Activated CD4-positive, alpha-beta T cell treated with anti-CD3 and anti-CD28 coated beads, Interleukin-2, amount 10 ng/mL, durations not matched to agents 24 days and 14 days (primary cell): ENCODE results near the gene CCDC88A. TPM values are rescaled to one million over a fixed set of nuclear protein-coding genes. Genes with fewer than 3 reads are reported as not detected.

Experiments
- DNase-seq: peaks from one replicate; pipeline ENCODE4 v3.0.0; 2022
- H3K27ac Mint-ChIP-seq: one replicate; pipeline ENCODE4 v1.8.0; 2022; ENCODE audit warnings: mild to moderate bottlenecking, mixed read lengths
- H3K27me3 Mint-ChIP-seq: one replicate; pipeline ENCODE4 v1.8.0; 2022; ENCODE audit warnings: mixed read lengths
- H3K36me3 Mint-ChIP-seq: one replicate; pipeline ENCODE4 v1.8.0; 2022; ENCODE audit warnings: low read depth, mild to moderate bottlenecking, mixed read lengths
- H3K4me1 Mint-ChIP-seq: one replicate; pipeline ENCODE4 v1.8.0; 2021; ENCODE audit warnings: mixed read lengths
- H3K4me3 Mint-ChIP-seq: one replicate; pipeline ENCODE4 v1.8.0; 2022; ENCODE audit warnings: mild to moderate bottlenecking, moderate library complexity, mixed read lengths
- H3K9me3 Mint-ChIP-seq: one replicate; pipeline ENCODE4 v1.8.0; 2021; ENCODE audit warnings: mixed read lengths
- intact Hi-C: fragments of 100-400 bp; cut with micrococcal nuclease; formaldehyde crosslinking; loops from one replicate; pipeline ENCODE4 v1.15.1; 2023
- total RNA-seq: library from RNA; stranded (reverse); gene quantifications from 2 replicates; pipeline ENCODE4 v1.2.3, GENCODE V29; 2022

CCDC88A gene
- total RNA-seq, 1 donor from 2014 or later, result 9.5 TPM

GRCh38 chr2:55418072-55418471 lies 1.6 kb downstream of the CCDC88A start:
- no peak for DNase-seq
- H3K27ac Mint-ChIP-seq, result no peak overlapping the region
- intact Hi-C loops, result loop anchor here (5.0 kb wide), 1 partner anchor 274 kb away; the partner anchor contains the start of gene PNPT1
- no peaks in the 10 kb centered on the region for H3K36me3 Mint-ChIP-seq
- peaks cover 30% of the 10 kb centered on the region for H3K27me3 Mint-ChIP-seq
- H3K4me3 Mint-ChIP-seq, result peak overlapping the region; percentile 6
- H3K9me3 Mint-ChIP-seq, result no peaks in the 10 kb centered on the region
- H3K4me1 Mint-ChIP-seq, result peaks cover 17% of the 10 kb centered on the region

GRCh38 chr2:55416786-55417568 lies 2.7 kb downstream of the CCDC88A start:
- no peaks in the 10 kb centered on the region for H3K36me3 Mint-ChIP-seq
- peaks cover 20% of the 10 kb centered on the region for H3K27me3 Mint-ChIP-seq
- no peak overlapping the region for H3K27ac Mint-ChIP-seq
- peaks cover 17% of the 10 kb centered on the region for H3K4me1 Mint-ChIP-seq
- H3K9me3 Mint-ChIP-seq, result no peaks in the 10 kb centered on the region
- no peak for DNase-seq
- intact Hi-C loops, result loop anchor here (5.0 kb wide), 1 partner anchor 275 kb away; the partner anchor contains the start of gene PNPT1
- H3K4me3 Mint-ChIP-seq, result no peak overlapping the region

GRCh38 chr2:55415300-55415699 lies 4.4 kb downstream of the CCDC88A start:
- no peaks in the 10 kb centered on the region for H3K36me3 Mint-ChIP-seq
- no peak for DNase-seq
- H3K27ac Mint-ChIP-seq, result no peak overlapping the region
- intact Hi-C loops, result loop anchor here (5.0 kb wide), 1 partner anchor 277 kb away; the partner anchor contains the start of gene PNPT1
- H3K9me3 Mint-ChIP-seq, result no peaks in the 10 kb centered on the region
- peaks cover 12% of the 10 kb centered on the region for H3K4me1 Mint-ChIP-seq
- H3K27me3 Mint-ChIP-seq, result peaks cover 18% of the 10 kb centered on the region
- no peak overlapping the region for H3K4me3 Mint-ChIP-seq

GRCh38 chr2:55408918-55409868 lies 10.5 kb downstream of the CCDC88A start:
- Mint-ChIP-seq H3K27ac (no peak overlapping the region), H3K36me3 (no peaks in the 10 kb centered on the region), H3K4me3 (no peak overlapping the region), H3K4me1 (peaks cover 2% of the 10 kb centered on the region), H3K27me3 (no peaks in the 10 kb centered on the region), H3K9me3 (no peaks in the 10 kb centered on the region)
- DNase-seq, result no peak
- intact Hi-C loops, result no loop called here

- Mint-ChIP-seq H3K9me3 (no peaks in the 10 kb centered on the region), H3K4me3 (no peak overlapping the region), H3K4me1 (peaks cover 2% of the 10 kb centered on the region), H3K36me3 (no peaks in the 10 kb centered on the region), H3K27ac (no peak overlapping the region), H3K27me3 (no peaks in the 10 kb centered on the region)
- intact Hi-C loops, result no loop called here
- DNase-seq, result no peak
These were observed 11.4 kb downstream of the CCDC88A start for GRCh38 chr2:55408098-55408882.

GRCh38 chr2:55405116-55405515 lies 14.5 kb downstream of the CCDC88A start:
- intact Hi-C loops, result no loop called here
- Mint-ChIP-seq H3K27me3 (no peaks in the 10 kb centered on the region), H3K27ac (no peak overlapping the region), H3K9me3 (no peaks in the 10 kb centered on the region), H3K4me1 (peaks cover 2% of the 10 kb centered on the region), H3K4me3 (no peak overlapping the region), H3K36me3 (no peaks in the 10 kb centered on the region)
- DNase-seq, result no peak

- no peaks in the 10 kb centered on the region for H3K4me1 Mint-ChIP-seq
These were observed 16.2 kb downstream of the CCDC88A start for GRCh38 chr2:55403256-55403998.

GRCh38 chr2:55401124-55401523 lies 18.5 kb downstream of the CCDC88A start:
- Mint-ChIP-seq H3K4me1 (no peaks in the 10 kb centered on the region), H3K9me3 (no peaks in the 10 kb centered on the region), H3K36me3 (no peaks in the 10 kb centered on the region), H3K27ac (no peak overlapping the region), H3K27me3 (no peaks in the 10 kb centered on the region), H3K4me3 (no peak overlapping the region)
- intact Hi-C loops, result no loop called here
- no peak for DNase-seq

More at GRCh38 chr2:55403256-55403998, 16.2 kb downstream of the CCDC88A start:
- Mint-ChIP-seq H3K4me3 (no peak overlapping the region), H3K36me3 (no peaks in the 10 kb centered on the region), H3K9me3 (no peaks in the 10 kb centered on the region), H3K27ac (no peak overlapping the region), H3K27me3 (no peaks in the 10 kb centered on the region)
- DNase-seq, result no peak
- intact Hi-C loops, result no loop called here

GRCh38 chr2:55400332-55400731 lies 19.3 kb downstream of the CCDC88A start:
- H3K4me3 Mint-ChIP-seq, result no peak overlapping the region
- DNase-seq, result no peak
- H3K27ac Mint-ChIP-seq, result no peak overlapping the region
- no peaks in the 10 kb centered on the region for H3K27me3 Mint-ChIP-seq
- no peaks in the 10 kb centered on the region for H3K36me3 Mint-ChIP-seq
- H3K4me1 Mint-ChIP-seq, result no peaks in the 10 kb centered on the region
- intact Hi-C loops, result no loop called here
- no peaks in the 10 kb centered on the region for H3K9me3 Mint-ChIP-seq

- no peaks in the 10 kb centered on the region for H3K4me1 Mint-ChIP-seq
- no peak for DNase-seq
- H3K27me3 Mint-ChIP-seq, result no peaks in the 10 kb centered on the region
- H3K4me3 Mint-ChIP-seq, result no peak overlapping the region
- intact Hi-C loops, result no loop called here
- H3K36me3 Mint-ChIP-seq, result no peaks in the 10 kb centered on the region
- no peak overlapping the region for H3K27ac Mint-ChIP-seq
- H3K9me3 Mint-ChIP-seq, result no peaks in the 10 kb centered on the region
These were observed 19.8 kb downstream of the CCDC88A start for GRCh38 chr2:55399815-55400214.

GRCh38 chr2:55395724-55396605 lies 23.7 kb downstream of the CCDC88A start:
- H3K9me3 Mint-ChIP-seq, result no peaks in the 10 kb centered on the region
- H3K4me1 Mint-ChIP-seq, result no peaks in the 10 kb centered on the region
- no peak overlapping the region for H3K4me3 Mint-ChIP-seq
- H3K27me3 Mint-ChIP-seq, result no peaks in the 10 kb centered on the region
- intact Hi-C loops, result no loop called here
- DNase-seq, result no peak
- no peaks in the 10 kb centered on the region for H3K36me3 Mint-ChIP-seq
- no peak overlapping the region for H3K27ac Mint-ChIP-seq

- no peak overlapping the region for H3K4me3 Mint-ChIP-seq
- H3K27me3 Mint-ChIP-seq, result no peaks in the 10 kb centered on the region
- H3K36me3 Mint-ChIP-seq, result no peaks in the 10 kb centered on the region
- DNase-seq, result no peak
- H3K27ac Mint-ChIP-seq, result no peak overlapping the region
- intact Hi-C loops, result no loop called here
- H3K9me3 Mint-ChIP-seq, result no peaks in the 10 kb centered on the region
- no peaks in the 10 kb centered on the region for H3K4me1 Mint-ChIP-seq
These were observed 27.9 kb downstream of the CCDC88A start for GRCh38 chr2:55391615-55392242.
